Measurements from ENCODE around the gene GRIFIN.

Gene GRIFIN

GRCh38 chr7:2445047-2445446, 31.2 kb downstream of the GRIFIN start:
- in situ Hi-C loops (cut with HindIII; ENCODE audit: low pct_ligation_motif_present, low pct_unique_long_range_greater_than_20kb, low sequenced_read_pairs): no loop called here
- no peak for DNase-seq

GRCh38 chr7:2444476-2444875, 31.7 kb downstream of the GRIFIN start:
- in situ Hi-C loops (cut with HindIII; ENCODE audit: low pct_ligation_motif_present, low pct_unique_long_range_greater_than_20kb, low sequenced_read_pairs): no loop called here
- DNase-seq: no peak

- no peak for DNase-seq
Observed at GRCh38 chr7:2443491-2443890, 32.7 kb downstream of the GRIFIN start.

DNA sequence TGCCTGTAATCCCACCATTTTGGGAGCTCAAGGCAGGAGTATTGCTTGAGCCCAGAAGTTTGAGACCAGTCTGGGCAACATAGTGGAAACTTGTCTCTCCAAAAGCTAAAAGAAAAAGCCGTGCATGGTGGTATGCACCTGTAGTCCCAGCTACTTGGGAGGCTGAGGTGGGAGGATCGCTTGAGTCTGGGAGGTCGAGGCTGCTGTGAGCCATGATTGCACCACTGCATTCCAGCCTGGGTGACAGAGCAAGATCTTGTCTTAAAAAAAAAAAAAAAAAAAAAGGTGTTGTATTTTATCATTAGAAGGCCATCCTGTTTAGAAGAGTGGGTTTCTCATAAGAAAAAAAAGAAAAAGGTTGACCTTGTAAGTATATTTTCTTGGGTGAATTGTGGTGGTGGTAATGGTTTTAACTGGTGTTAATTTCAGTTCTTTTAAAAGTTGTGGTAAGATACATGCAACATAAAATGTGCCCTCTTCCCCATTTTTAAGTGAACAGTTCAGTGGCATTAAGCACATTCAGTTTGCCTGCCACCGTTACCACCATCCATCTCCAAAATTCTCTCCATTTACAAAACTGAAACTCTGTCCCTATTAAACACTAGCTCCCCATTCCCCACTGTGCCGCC, 34.7 kb downstream of the GRIFIN start:
- no peak for DNase-seq
- in situ Hi-C loops (cut with HindIII; ENCODE audit: low pct_ligation_motif_present, low pct_unique_long_range_greater_than_20kb, low sequenced_read_pairs): no loop called here

More at GRCh38 chr7:2443491-2443890, 32.7 kb downstream of the GRIFIN start:
- in situ Hi-C loops (cut with HindIII; ENCODE audit: low pct_ligation_motif_present, low pct_unique_long_range_greater_than_20kb, low sequenced_read_pairs): no loop called here

GRCh38 chr7:2440608-2441245, 35.5 kb downstream of the GRIFIN start:
- in situ Hi-C loops (cut with HindIII; ENCODE audit: low pct_ligation_motif_present, low pct_unique_long_range_greater_than_20kb, low sequenced_read_pairs): no loop called here
- no peak for DNase-seq

DNA sequence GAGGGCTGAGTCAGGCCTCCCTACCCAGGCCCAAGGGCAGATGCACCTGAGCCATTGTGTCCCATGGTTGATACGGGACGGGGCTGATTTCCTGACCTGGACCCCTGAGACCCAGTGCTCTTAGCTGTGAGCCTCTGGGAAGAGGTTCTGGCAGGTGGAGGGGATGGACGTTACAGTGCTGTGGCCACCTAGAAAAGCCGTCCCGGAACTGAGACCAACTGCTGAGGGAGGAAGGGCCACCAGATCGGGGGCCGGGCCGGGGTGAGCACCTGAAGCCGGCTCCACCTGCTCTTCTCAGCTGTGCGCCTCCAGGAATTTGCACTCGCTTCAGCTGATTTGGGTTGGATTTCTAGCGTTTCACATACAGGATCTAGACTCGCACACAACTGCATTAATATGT, 37.4 kb downstream of the GRIFIN start:
- DNase-seq: no peak
- in situ Hi-C loops (cut with HindIII; ENCODE audit: low pct_ligation_motif_present, low pct_unique_long_range_greater_than_20kb, low sequenced_read_pairs): no loop called here

DNA sequence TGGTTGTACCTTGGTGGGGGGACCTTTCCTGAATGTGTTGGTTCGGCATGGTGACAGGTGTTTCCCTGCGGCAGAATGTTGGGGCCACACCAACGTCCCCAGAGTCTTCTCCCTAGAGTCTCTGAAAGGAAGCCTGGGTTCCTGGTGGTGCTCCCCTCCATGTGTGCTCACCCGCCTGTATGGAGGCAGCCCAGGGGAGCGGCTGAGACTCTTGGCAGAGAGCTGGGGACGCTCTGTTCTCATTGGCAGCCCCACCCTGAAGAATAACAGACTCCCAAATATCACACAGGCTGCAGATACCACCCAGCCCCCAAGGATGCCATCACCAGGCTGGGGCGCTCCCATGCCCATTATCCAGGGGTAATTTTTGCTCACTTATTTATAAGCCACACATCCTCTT, 38.0 kb downstream of the GRIFIN start:
- DNase-seq: no peak
- in situ Hi-C loops (cut with HindIII; ENCODE audit: low pct_ligation_motif_present, low pct_unique_long_range_greater_than_20kb, low sequenced_read_pairs): no loop called here

DNA sequence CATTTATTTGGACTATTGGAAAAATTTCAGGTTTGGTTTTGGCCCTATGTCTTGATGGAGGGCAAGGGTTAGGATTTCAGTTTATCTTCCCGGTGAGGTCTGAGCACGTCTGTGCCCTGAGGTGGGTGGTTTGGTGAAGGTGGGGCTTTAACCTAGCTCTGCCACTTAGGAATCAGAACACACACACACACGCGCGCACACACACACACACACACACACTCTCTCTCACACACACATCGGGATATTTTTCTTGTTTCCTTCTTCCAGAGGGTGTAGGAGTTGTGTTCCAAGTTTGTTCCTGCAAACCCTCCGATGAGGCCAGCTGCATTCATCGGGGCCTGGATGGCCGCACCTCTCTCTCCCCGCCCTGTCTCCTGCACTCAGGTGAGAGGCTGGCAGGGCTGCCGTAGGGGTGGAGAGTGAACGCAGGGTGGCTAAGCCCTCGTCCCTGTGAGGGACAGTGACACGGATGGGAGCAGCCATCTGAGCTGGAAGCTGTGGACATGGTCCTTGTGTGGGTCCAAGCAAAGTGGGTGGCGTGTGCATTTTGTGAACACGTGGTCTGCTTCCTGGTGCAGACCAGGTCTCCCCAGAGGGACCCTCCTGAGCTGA, 38.6 kb downstream of the GRIFIN start:
- in situ Hi-C loops (cut with HindIII; ENCODE audit: low pct_ligation_motif_present, low pct_unique_long_range_greater_than_20kb, low sequenced_read_pairs): no loop called here
- no peak for DNase-seq

GRCh38 chr7:2437136-2437535, 39.1 kb downstream of the GRIFIN start:
- DNase-seq: no peak
- in situ Hi-C loops (cut with HindIII; ENCODE audit: low pct_ligation_motif_present, low pct_unique_long_range_greater_than_20kb, low sequenced_read_pairs): no loop called here

- in situ Hi-C loops (cut with HindIII; ENCODE audit: low pct_ligation_motif_present, low pct_unique_long_range_greater_than_20kb, low sequenced_read_pairs): no loop called here
- DNase-seq: no peak
Observed at GRCh38 chr7:2436341-2437104, 39.7 kb downstream of the GRIFIN start.

DNA sequence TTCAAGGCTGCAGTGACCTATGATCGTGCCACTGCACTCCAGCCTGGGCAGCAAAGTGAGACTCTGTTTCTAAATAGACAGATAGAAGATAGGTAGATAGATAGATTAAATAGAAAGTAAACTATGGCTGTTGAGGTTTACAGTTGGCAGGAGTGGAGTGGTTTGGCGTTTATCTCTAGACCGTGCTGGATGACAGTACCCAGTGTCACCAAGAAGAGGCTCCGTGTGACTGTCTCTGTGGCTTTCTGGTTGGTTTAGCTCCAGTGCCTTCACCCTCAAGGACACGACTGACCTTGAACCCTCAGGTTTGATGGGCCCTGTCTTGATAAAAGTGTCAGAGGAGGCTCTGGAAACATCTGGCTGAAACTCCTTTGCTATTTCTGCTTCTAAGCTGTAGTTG, 41.1 kb downstream of the GRIFIN start:
- DNase-seq: no peak
- in situ Hi-C loops (cut with HindIII; ENCODE audit: low pct_ligation_motif_present, low pct_unique_long_range_greater_than_20kb, low sequenced_read_pairs): no loop called here

- in situ Hi-C loops (cut with HindIII; ENCODE audit: low pct_ligation_motif_present, low pct_unique_long_range_greater_than_20kb, low sequenced_read_pairs): no loop called here
- DNase-seq: no peak
Observed at GRCh38 chr7:2433713-2434550, 42.3 kb downstream of the GRIFIN start.

GRCh38 chr7:2432910-2433712, 43.1 kb downstream of the GRIFIN start:
- no peak for DNase-seq
- in situ Hi-C loops (cut with HindIII; ENCODE audit: low pct_ligation_motif_present, low pct_unique_long_range_greater_than_20kb, low sequenced_read_pairs): no loop called here

DNA sequence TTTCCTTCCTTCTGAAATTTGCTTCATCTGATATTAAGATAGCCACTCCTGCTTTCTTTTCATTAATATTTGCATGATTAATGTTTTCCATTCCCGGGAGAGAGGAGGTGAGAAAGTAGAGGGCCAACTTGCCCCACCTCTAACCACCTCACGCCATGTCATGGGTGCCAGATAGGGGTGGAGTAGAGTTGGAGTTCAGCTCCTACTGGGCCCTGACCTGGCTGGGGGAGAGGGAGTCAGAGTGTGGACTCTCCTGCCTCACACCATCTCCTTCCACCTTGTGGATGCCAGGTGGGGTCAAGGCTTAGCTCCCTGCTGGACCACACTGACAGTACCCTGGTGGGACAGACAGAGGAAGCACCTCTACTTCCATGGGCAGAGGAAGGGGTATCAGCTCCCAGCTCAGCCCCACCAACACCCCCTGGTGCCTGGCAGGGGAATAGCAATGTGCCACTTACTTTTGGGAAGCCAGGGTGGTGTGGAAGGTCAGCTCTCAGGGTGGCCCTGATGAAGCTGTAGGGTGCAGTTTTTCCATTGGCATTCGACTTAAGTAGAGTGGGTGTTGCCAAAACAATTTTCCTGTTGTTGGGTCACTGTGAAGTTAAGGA, 44.8 kb downstream of the GRIFIN start:
- peak; percentile 31 for DNase-seq
- in situ Hi-C loops (cut with HindIII; ENCODE audit: low pct_ligation_motif_present, low pct_unique_long_range_greater_than_20kb, low sequenced_read_pairs): no loop called here

DNA sequence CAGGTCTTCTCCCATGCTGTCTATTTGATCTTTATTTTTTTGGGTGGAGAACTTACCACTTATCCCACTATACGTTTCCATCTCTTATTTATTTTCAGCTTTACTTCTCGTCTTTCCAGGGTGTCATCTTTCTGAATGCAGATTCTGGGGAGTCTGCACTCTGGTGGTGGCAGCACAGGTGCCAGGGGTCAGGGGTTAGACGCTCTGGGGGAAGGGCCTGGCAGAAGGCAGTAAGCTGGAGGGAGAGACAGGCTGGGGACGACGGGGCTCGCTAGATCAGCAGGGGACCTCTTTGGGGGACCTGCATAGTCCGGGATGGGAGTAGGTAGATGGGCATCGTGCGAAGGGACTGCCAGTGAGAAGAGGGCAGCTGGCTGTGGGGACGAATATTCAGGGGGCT, 50.4 kb downstream of the GRIFIN start:
- in situ Hi-C loops (cut with HindIII; ENCODE audit: low pct_ligation_motif_present, low pct_unique_long_range_greater_than_20kb, low sequenced_read_pairs): no loop called here
- DNase-seq: no peak

Measured in ACHN (cell line).